Cardiac muscle cell (in vitro differentiated cells and primary cell): Measurements from ENCODE around the gene EPB41L2. TPM values are rescaled to one million over a fixed set of nuclear protein-coding genes. Genes with fewer than 3 reads are reported as not detected.

Experiments
- DNase-seq, 2 donors: peaks; one replicate each; pipeline versions ENCODE4 v3.0.0 to v3.0.0-alpha.2; 2010 to 2017; ENCODE audit warnings: low read depth in 1 of 2, low spot score in 1 of 2
- H3K27ac ChIP-seq: fragments of 200-600 bp; sonication (generic); 2 replicates; pipeline ENCODE4 v1.5.1; 2016
- H3K27me3 ChIP-seq: fragments of 200-600 bp; sonication (generic); 2 replicates; pipeline ENCODE4 v1.6.0; 2016; ENCODE audit warnings: control low read depth
- H3K36me3 ChIP-seq: fragments of 200-600 bp; sonication (generic); 2 replicates; pipeline ENCODE4 v1.5.1; 2016; ENCODE audit warnings: control low read depth
- H3K4me1 ChIP-seq: fragments of 200-600 bp; sonication (generic); 2 replicates; pipeline ENCODE4 v1.8.1; 2017; ENCODE audit warnings: low read depth, mild to moderate bottlenecking, mixed run types
- H3K4me3 ChIP-seq: fragments of 200-600 bp; sonication (generic); 2 replicates; pipeline ENCODE4 v1.5.1; 2016; ENCODE audit warnings: mild to moderate bottlenecking
- H3K9me3 ChIP-seq: fragments of 200-600 bp; sonication (generic); 2 replicates; pipeline ENCODE4 v1.5.1; 2017; ENCODE audit warnings: low read depth, mild to moderate bottlenecking, control low read depth
- polyA plus RNA-seq: library from polyadenylated mRNA; unstranded; fragments of >200 nt; fragmentation: Nextera tagmentation; extraction: Ambion mirVana; gene quantifications from 2 replicates; pipeline ENCODE4 v1.2.1, GENCODE V29; 2016
- total RNA-seq: library from RNA; depleted of rRNA; stranded (reverse); fragments of >200 nt; gene quantifications from 2 replicates; pipeline ENCODE4 v1.2.3, GENCODE V29; 2016
- TF ChIP-seq, protein P1 (sequence below): IDR thresholded peaks from 2 replicates; pipeline ENCODE4 v1.5.1; 2012; ENCODE audit warnings: low read depth, mild to moderate bottlenecking, low read length

Gene EPB41L2
- total and polyA plus RNA-seq, 2 experiments from 2014 or later, result 11.0 to 24.0 TPM

DNA sequence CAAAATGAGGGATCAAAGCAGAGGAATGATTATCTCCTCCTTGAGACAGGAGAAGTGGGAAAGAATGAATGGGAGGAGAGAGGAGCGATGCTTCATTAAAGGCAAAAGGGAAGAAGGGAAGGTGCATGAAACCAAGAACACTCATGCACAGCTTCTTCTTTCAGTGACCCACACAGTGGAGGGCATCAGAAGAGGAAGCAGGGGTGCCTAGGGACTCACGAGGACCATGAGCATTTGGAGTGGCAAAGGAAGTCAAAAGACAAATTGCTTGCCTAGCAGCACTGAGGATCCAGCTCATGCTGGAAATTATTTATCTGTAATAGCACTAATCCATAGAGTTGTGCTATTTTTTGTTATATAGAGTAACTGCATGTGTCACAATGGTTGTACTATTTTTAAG, 169.8 kb downstream of the EPB41L2 start:
- no peaks in the 10 kb centered on the region for H3K9me3 ChIP-seq
- H3K4me1 ChIP-seq, result no peaks in the 10 kb centered on the region
- H3K27ac ChIP-seq, result no peak overlapping the region
- H3K4me3 ChIP-seq, result no peak overlapping the region
- H3K36me3 ChIP-seq, result peaks cover 7% of the 10 kb centered on the region
- no peak for DNase-seq
- H3K27me3 ChIP-seq, result no peaks in the 10 kb centered on the region
- TF ChIP-seq, protein P1, sequence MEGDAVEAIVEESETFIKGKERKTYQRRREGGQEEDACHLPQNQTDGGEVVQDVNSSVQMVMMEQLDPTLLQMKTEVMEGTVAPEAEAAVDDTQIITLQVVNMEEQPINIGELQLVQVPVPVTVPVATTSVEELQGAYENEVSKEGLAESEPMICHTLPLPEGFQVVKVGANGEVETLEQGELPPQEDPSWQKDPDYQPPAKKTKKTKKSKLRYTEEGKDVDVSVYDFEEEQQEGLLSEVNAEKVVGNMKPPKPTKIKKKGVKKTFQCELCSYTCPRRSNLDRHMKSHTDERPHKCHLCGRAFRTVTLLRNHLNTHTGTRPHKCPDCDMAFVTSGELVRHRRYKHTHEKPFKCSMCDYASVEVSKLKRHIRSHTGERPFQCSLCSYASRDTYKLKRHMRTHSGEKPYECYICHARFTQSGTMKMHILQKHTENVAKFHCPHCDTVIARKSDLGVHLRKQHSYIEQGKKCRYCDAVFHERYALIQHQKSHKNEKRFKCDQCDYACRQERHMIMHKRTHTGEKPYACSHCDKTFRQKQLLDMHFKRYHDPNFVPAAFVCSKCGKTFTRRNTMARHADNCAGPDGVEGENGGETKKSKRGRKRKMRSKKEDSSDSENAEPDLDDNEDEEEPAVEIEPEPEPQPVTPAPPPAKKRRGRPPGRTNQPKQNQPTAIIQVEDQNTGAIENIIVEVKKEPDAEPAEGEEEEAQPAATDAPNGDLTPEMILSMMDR, result no peak

DNA sequence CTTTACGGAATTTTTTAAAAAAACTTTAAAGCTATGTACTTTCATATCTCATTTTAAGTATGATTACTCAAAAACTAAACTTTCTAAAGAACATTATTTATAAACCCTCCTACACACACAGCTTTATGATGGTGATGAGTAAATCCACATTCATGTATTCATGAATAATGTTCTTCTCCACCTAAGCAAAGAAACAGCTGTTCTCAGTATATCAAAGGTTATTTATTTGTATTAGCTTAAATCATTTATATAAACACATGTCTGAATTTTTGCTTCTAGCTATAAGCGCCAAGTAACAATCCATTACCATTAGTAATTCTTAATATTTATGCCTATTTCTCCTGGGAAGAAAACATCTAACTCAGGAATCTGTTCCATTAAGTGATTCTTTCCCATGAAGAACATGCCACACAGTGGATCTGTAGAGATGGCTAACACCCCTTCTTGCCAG, 172.5 kb downstream of the EPB41L2 start:
- DNase-seq, result peak in 1 of 2 donors; percentile 7
- TF ChIP-seq, protein P1, result no peak
- H3K9me3 ChIP-seq, result no peaks in the 10 kb centered on the region
- H3K4me3 ChIP-seq, result no peak overlapping the region
- no peak overlapping the region for H3K27ac ChIP-seq
- H3K4me1 ChIP-seq, result no peaks in the 10 kb centered on the region
- no peaks in the 10 kb centered on the region for H3K27me3 ChIP-seq
- H3K36me3 ChIP-seq, result peaks cover 7% of the 10 kb centered on the region

DNA sequence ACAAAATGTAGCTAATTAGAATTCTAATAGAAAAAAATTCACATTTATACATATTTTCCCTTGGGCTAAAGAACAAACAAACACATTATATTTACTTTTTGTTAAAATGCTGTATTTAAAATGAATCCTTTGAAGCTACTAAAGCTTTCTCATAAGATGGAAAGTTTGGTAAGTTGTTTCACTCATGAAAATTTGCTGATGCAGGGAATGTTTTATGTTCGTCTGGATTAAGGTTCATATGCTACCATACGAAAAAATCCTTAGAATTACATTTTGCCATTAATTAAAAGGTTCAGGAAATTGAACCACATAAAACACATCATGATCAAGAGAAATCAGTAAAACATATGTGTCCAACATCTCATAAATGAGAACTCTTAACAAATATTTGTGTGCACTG, 173.6 kb downstream of the EPB41L2 start:
- no peak overlapping the region for H3K4me3 ChIP-seq
- DNase-seq, result no peak
- H3K9me3 ChIP-seq, result no peaks in the 10 kb centered on the region
- TF ChIP-seq, protein P1, result no peak
- H3K36me3 ChIP-seq, result peaks cover 7% of the 10 kb centered on the region
- H3K4me1 ChIP-seq, result no peaks in the 10 kb centered on the region
- no peak overlapping the region for H3K27ac ChIP-seq
- H3K27me3 ChIP-seq, result no peaks in the 10 kb centered on the region

DNA sequence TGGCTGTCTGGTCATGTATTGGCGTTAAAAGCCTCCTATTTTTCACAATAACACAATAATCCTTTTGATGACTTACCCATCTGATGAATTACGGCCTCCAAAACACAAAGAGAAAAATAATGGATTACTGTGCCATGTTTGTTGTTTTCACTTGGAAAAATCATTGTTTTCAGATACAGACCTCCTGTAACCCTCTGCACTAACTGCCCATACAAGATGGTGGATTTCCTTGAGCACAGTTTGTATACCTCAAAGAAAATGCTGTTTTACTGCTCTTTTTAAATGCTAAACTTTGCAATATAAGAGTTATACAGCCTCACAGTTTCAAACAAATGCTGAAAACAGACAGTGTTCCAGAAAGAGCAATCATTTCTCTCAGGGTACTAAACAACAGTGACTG, 174.8 kb downstream of the EPB41L2 start:
- H3K4me1 ChIP-seq, result no peaks in the 10 kb centered on the region
- no peak for DNase-seq
- no peaks in the 10 kb centered on the region for H3K27me3 ChIP-seq
- H3K36me3 ChIP-seq, result peaks cover 7% of the 10 kb centered on the region
- H3K9me3 ChIP-seq, result no peaks in the 10 kb centered on the region
- no peak overlapping the region for H3K27ac ChIP-seq
- H3K4me3 ChIP-seq, result no peak overlapping the region
- TF ChIP-seq, protein P1, result no peak

DNA sequence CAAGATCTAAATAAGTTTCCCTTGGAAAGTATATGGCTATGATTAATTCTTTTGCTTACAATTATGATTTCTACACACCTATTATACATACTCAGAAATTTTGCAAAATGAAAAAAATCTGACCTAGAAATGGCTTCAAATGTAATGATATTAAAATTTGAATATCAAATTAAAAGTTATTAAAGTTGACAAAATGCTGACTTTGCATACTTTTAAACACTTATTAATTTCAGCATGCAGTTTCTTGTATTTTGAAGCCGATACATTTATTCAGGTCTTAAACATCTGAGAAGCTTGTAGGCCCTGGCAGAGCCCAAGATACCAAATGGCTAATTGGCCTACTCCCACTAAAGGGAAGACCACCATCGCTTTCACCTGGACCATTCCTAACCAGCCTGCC, 176.1 kb downstream of the EPB41L2 start:
- no peaks in the 10 kb centered on the region for H3K4me1 ChIP-seq
- H3K27ac ChIP-seq, result no peak overlapping the region
- no peak for DNase-seq
- H3K36me3 ChIP-seq, result no peaks in the 10 kb centered on the region
- H3K27me3 ChIP-seq, result no peaks in the 10 kb centered on the region
- H3K9me3 ChIP-seq, result no peaks in the 10 kb centered on the region
- TF ChIP-seq, protein P1, result no peak
- no peak overlapping the region for H3K4me3 ChIP-seq
